ENCODE measurements around the gene TEX2. TPM values are rescaled to one million over a fixed set of nuclear protein-coding genes. Genes with fewer than 3 reads are reported as not detected.

TEX2 gene
- total and polyA plus RNA-seq, 2 of the 13 experiments (the other 11 are each of a cell fraction or from before 2014, with no cell fraction given), result 21.4 to 37.7 TPM

DNA sequence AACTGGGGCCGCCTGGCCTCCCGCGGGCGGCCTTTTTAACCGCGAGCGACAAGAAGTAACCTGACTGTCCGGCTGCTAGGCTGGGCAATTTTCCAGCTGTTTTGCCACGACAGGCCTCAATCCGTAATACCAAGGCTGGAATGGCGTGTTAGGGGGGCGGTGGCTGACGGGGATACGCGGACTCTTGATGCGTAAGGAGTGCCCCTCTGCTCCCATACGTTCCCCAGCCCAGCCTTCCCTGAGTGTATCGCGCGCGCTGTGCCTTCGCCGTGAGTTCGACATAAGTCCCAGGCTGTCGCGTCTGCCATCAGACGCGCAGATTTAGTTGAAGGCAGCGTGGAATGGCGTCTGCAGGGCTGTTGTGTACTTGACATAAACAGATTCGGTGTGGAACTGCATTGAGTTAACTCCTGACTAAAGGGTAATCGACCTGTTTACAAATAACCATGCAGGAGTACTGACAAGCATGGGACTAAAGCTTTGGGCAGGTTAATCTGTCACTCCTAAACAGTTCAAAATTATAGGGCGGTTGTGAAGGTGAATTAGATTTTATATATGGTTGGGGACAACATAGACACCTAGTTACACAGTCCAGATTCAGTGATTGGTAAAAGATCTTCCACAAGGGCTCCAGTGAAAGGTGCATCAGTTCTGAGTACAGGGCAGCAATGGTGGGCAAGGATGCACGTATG, 116.5 kb downstream of the TEX2 start (continued):
- TF ChIP-seq ZNF672 (CRISPR knock-in tag; IDR thresholded peaks at IDR 0.05) (peak; percentile 34; the same call in 1 of the 2 replicates), MYNN (CRISPR knock-in tag; IDR thresholded peaks at IDR 0.05; ENCODE audit: low read depth) (no peak), YEATS2 (CRISPR knock-in tag; IDR thresholded peaks at IDR 0.05; ENCODE audit: borderline replicate concordance) (no peak; the same call in 1 of the 2 replicates), ZNF292 (CRISPR knock-in tag; IDR thresholded peaks at IDR 0.05; ENCODE audit: borderline replicate concordance, low read depth) (no peak; the same call in 1 of the 2 replicates), NAIF1 (CRISPR knock-in tag; IDR thresholded peaks at IDR 0.05; ENCODE audit: borderline replicate concordance) (peak; percentile 40; the same call in 1 of the 2 replicates), SAP130 (CRISPR knock-in tag; IDR thresholded peaks at IDR 0.05; ENCODE audit: low read depth) (peak; percentile 14; the same call in 1 of the 2 replicates), HNF4G (IDR thresholded peaks at IDR 0.05; ENCODE audit: borderline replicate concordance, low read depth, low read length) (peak; percentile 34; the same call in 1 of the 2 replicates), HNF4G (CRISPR knock-in tag; IDR thresholded peaks at IDR 0.05; ENCODE audit: borderline replicate concordance, low read depth) (no peak), ZSCAN30 (CRISPR knock-in tag; IDR thresholded peaks at IDR 0.05) (no peak; the same call in 1 of the 2 replicates), BHLHE40 (IDR thresholded peaks at IDR 0.05; ENCODE audit: low read length) (0 out of 2 replicates have a peak, but pooled peaks have one; percentile 4), ZNF619 (CRISPR knock-in tag; IDR thresholded peaks at IDR 0.05) (no peak), FOXA3 (CRISPR knock-in tag; IDR thresholded peaks at IDR 0.05) (peak; percentile 11; the same call in 1 of the 2 replicates), KDM1A (CRISPR knock-in tag; IDR thresholded peaks at IDR 0.05) (no peak)
- TF ChIP-seq, protein P1, sequence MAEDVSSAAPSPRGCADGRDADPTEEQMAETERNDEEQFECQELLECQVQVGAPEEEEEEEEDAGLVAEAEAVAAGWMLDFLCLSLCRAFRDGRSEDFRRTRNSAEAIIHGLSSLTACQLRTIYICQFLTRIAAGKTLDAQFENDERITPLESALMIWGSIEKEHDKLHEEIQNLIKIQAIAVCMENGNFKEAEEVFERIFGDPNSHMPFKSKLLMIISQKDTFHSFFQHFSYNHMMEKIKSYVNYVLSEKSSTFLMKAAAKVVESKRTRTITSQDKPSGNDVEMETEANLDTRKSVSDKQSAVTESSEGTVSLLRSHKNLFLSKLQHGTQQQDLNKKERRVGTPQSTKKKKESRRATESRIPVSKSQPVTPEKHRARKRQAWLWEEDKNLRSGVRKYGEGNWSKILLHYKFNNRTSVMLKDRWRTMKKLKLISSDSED (CRISPR knock-in tag; IDR thresholded peaks at IDR 0.05), result peak; percentile 69; the same call in 1 of the 2 replicates
- TF ChIP-seq, protein P2, sequence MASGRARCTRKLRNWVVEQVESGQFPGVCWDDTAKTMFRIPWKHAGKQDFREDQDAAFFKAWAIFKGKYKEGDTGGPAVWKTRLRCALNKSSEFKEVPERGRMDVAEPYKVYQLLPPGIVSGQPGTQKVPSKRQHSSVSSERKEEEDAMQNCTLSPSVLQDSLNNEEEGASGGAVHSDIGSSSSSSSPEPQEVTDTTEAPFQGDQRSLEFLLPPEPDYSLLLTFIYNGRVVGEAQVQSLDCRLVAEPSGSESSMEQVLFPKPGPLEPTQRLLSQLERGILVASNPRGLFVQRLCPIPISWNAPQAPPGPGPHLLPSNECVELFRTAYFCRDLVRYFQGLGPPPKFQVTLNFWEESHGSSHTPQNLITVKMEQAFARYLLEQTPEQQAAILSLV (CRISPR knock-in tag; IDR thresholded peaks at IDR 0.05; ENCODE audit: borderline replicate concordance), result no peak
- TF ChIP-seq, protein P3, sequence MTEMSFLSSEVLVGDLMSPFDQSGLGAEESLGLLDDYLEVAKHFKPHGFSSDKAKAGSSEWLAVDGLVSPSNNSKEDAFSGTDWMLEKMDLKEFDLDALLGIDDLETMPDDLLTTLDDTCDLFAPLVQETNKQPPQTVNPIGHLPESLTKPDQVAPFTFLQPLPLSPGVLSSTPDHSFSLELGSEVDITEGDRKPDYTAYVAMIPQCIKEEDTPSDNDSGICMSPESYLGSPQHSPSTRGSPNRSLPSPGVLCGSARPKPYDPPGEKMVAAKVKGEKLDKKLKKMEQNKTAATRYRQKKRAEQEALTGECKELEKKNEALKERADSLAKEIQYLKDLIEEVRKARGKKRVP (CRISPR knock-in tag; IDR thresholded peaks at IDR 0.05), result peak in 1 of 2 experiments; percentile 6; a peak in 1 of 4 replicates
- TF ChIP-seq, protein P4, sequence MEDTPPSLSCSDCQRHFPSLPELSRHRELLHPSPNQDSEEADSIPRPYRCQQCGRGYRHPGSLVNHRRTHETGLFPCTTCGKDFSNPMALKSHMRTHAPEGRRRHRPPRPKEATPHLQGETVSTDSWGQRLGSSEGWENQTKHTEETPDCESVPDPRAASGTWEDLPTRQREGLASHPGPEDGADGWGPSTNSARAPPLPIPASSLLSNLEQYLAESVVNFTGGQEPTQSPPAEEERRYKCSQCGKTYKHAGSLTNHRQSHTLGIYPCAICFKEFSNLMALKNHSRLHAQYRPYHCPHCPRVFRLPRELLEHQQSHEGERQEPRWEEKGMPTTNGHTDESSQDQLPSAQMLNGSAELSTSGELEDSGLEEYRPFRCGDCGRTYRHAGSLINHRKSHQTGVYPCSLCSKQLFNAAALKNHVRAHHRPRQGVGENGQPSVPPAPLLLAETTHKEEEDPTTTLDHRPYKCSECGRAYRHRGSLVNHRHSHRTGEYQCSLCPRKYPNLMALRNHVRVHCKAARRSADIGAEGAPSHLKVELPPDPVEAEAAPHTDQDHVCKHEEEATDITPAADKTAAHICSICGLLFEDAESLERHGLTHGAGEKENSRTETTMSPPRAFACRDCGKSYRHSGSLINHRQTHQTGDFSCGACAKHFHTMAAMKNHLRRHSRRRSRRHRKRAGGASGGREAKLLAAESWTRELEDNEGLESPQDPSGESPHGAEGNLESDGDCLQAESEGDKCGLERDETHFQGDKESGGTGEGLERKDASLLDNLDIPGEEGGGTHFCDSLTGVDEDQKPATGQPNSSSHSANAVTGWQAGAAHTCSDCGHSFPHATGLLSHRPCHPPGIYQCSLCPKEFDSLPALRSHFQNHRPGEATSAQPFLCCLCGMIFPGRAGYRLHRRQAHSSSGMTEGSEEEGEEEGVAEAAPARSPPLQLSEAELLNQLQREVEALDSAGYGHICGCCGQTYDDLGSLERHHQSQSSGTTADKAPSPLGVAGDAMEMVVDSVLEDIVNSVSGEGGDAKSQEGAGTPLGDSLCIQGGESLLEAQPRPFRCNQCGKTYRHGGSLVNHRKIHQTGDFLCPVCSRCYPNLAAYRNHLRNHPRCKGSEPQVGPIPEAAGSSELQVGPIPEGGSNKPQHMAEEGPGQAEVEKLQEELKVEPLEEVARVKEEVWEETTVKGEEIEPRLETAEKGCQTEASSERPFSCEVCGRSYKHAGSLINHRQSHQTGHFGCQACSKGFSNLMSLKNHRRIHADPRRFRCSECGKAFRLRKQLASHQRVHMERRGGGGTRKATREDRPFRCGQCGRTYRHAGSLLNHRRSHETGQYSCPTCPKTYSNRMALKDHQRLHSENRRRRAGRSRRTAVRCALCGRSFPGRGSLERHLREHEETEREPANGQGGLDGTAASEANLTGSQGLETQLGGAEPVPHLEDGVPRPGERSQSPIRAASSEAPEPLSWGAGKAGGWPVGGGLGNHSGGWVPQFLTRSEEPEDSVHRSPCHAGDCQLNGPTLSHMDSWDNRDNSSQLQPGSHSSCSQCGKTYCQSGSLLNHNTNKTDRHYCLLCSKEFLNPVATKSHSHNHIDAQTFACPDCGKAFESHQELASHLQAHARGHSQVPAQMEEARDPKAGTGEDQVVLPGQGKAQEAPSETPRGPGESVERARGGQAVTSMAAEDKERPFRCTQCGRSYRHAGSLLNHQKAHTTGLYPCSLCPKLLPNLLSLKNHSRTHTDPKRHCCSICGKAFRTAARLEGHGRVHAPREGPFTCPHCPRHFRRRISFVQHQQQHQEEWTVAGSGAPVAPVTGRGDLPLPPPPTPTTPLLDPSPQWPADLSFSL (CRISPR knock-in tag; IDR thresholded peaks at IDR 0.05), result 0 out of 2 replicates have a peak, but pooled peaks have one; percentile 17

Measured in HepG2 (cell line).